GM13977 (cell line): Measurements from ENCODE around the gene SRGN.

Experiments
- DNase-seq: peaks from one replicate; pipeline ENCODE4 v3.0.0; 2012; ENCODE audit warnings: low spot score
- CTCF ChIP-seq: IDR thresholded peaks from 2 replicates; pipeline ENCODE4 v1.5.1; 2012; ENCODE audit warnings: mild to moderate bottlenecking, control low read depth; ENCODE audit not compliant: insufficient read depth; ENCODE audit errors: extremely low read depth, missing control alignments
- in situ Hi-C: fragments of 300-500 bp; cut with MboI; formaldehyde crosslinking; loops from one replicate; pipeline ENCODE4 v1.12.0; 2022; ENCODE audit warnings: low sequenced_read_pairs, low pct_unique_long_range_greater_than_20kb, mixed read lengths, inconsistent platforms; ENCODE audit not compliant: unreplicated experiment

The SRGN gene

GRCh38 chr10:69068549-69068948 lies 19.4 kb upstream of the SRGN start:
- in situ Hi-C loops: no loop called here
- no peak for TF ChIP-seq CTCF
- no peak for DNase-seq

DNA sequence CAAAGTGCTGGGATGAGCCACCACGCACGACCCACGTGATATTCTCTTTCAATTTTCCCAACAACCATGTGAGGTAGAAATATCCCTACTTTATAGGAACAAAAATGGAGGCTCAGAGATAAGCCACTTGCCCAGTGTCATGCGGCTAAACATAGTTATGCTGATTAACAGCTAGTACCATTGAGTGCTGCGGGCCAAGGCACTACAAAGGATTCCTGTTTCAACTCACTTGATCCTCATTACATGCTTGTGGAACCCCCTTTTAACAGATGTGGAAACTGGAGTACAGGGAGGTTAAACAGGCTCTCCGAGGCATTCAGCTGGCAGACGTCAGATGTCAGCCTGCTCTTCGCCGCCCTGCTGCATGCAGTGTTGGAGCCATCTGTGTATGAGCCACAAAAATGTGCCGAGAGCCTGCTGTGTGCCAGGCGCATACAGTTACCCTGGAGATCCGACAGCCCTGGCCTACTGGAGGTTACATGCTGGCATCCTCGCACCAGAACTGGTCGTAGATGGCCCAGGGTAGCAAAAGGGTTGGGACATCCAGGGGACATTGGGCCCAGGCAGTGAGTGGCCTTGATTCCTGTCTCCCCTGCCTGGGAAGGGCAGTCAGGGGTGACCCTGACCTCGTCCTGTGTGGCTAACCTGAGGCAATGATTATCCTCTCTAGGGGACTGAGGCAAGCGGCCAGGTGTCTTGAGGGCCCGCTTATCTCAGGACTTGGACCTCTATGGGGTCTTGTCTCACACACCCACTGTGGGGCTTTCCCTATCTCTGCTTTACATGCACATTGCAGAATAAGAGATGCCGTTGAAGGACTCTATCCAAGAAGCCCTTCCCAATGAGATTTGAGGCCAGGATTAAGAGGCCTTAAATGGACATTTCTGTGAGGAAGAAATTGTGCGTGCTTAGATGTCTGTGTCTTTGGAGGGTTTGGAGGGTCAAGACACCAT lies 18.5 kb upstream of the SRGN start:
- no peak for DNase-seq
- in situ Hi-C loops: no loop called here
- TF ChIP-seq CTCF: no peak

GRCh38 chr10:69070951-69071350 lies 17.0 kb upstream of the SRGN start:
- no peak for DNase-seq
- in situ Hi-C loops: no loop called here
- TF ChIP-seq CTCF: no peak

DNA sequence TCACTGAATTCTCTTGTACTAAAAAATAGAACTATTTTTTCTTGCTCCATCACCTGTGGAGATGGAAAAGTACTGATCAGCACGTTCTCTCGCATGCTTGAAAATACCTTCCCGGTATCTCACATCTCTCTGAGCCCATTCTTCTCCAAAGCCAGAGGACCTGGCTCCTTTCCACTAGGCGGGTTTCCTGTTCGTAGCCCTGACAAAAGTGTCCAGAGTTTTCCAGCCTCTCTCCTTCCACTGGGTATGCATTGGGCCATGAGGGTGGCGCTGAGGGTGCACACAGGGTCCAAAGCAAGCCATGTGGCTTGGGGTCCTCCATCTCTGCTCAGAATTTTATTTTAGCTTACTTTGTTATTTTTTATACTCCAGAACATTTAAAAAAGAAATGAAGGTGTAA lies 16.3 kb upstream of the SRGN start:
- no peak for DNase-seq
- in situ Hi-C loops: no loop called here
- TF ChIP-seq CTCF: no peak

DNA sequence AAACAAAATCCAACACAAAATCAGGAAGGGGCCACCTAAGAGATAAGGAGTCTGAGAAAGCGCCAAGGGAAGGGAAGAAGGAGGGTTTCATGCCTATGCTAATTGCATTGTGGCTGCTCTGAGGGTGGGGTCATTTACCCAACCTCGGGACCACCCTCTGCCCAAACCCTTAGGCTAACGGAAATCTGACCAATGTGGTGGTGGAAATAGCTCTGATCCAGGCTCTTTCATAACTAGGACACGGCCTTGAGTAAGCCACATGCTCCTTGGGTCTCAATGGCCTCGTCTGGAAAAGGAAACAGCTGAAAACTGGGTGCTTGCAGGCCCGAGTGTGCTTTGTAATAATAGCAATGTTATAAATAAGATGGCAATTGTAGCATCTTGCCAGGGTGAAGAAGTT lies 14.9 kb upstream of the SRGN start:
- DNase-seq: no peak
- in situ Hi-C loops: no loop called here
- TF ChIP-seq CTCF: no peak

GRCh38 chr10:69073736-69074364 lies 14.1 kb upstream of the SRGN start:
- in situ Hi-C loops: no loop called here
- TF ChIP-seq CTCF: no peak

More at GRCh38 chr10:69073736-69074364, 14.1 kb upstream of the SRGN start:
- DNase-seq: no peak
